Mesodermal cell (in vitro differentiated cells): ENCODE measurements around the gene NIM1K.

Source experiments
- H3K27ac ChIP-seq: 2 replicates; pipeline ENCODE4 v1.7.0; 2013; ENCODE audit warnings: mild to moderate bottlenecking, low read depth, low read length, moderate library complexity; ENCODE audit not compliant: severe bottlenecking
- H3K36me3 ChIP-seq: 2 replicates; pipeline ENCODE4 v1.7.1; 2013; ENCODE audit warnings: mild to moderate bottlenecking, low read length, moderate library complexity; ENCODE audit not compliant: control insufficient read depth, insufficient read depth
- H3K4me1 ChIP-seq: one replicate; pipeline ENCODE4 v1.7.1; 2013; ENCODE audit warnings: mild to moderate bottlenecking, low read length; ENCODE audit not compliant: insufficient read depth, control insufficient read depth, poor library complexity, severe bottlenecking
- H3K4me3 ChIP-seq: 2 replicates; pipeline ENCODE4 v1.7.0; 2013; ENCODE audit warnings: low read length, control low read depth, mild to moderate bottlenecking; ENCODE audit not compliant: insufficient read depth, poor library complexity, severe bottlenecking; ENCODE audit errors: extremely low read depth
- H3K9me3 ChIP-seq: 2 replicates; pipeline ENCODE4 v1.7.1; 2013; ENCODE audit warnings: mild to moderate bottlenecking, low read length, moderate library complexity; ENCODE audit not compliant: control insufficient read depth
- WGBS, 2 experiments: methylation state at CpG; one replicate each; pipeline ENCODE4 v1.1.5; 2013; ENCODE audit warnings: missing lambda C conversion rate in 2 of 2; ENCODE audit not compliant: insufficient coverage in 2 of 2; 5-methylcytosine and 5-hydroxymethylcytosine counted together

NIM1K gene

DNA sequence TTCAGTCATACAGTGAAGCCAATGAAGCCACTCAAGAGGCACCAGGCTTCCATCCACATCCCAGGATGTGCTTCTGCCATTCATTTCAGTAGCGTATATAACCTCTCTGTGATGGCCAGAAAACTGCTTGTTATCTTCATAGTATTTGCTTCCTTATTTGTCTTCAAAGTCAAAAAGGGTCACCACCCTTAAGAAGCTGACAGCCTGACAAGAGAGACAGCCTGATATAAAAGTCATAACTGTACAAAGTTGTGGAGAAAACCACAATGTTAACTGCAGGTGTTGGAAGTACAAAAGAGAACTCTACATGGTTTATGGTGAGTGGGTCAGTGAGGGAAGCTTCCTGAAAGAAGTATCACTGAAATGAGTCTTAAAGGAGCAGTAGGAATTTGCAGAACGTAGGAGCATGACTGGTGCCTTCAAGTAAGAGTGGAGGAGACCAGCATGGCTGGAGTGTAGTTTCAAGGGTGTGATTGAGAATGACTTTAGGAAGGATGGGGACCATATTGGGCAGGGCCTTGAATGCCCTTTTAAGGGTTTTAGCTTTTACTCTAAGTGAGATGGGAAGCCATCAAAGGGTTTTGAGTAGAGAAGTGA is 33.7 kb downstream of the NIM1K start:
- no peaks in the 10 kb centered on the region for H3K4me1 ChIP-seq
- H3K4me3 ChIP-seq = no peak overlapping the region
- H3K36me3 ChIP-seq = no peaks in the 10 kb centered on the region
- 86 to 90% methylated on average over 1 to 2 of the region's 2 CpGs for WGBS, 2 experiments
- H3K9me3 ChIP-seq = no peaks in the 10 kb centered on the region
- H3K27ac ChIP-seq = no peak overlapping the region

DNA sequence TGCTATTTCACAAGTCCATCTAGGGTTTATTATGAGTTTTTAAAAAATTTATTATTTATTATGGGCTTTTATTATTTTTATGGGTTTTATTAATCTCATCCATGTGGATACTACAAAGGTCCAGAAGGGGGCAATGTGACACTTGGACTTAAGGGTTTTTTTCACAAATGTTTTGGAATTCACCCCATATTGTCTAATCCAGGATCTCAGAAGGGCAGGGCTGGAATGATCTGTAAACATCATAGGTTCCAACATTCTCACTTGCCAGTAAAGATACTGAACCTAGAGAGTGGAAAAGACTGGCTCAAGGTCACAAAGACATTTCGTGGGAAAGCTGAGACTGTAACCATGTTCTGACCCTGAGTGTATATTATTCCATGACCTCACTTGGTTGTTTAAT is 35.6 kb downstream of the NIM1K start:
- Histone ChIP-seq H3K4me3 (no peak overlapping the region), H3K27ac (no peak overlapping the region), H3K9me3 (no peaks in the 10 kb centered on the region), H3K36me3 (no peaks in the 10 kb centered on the region), H3K4me1 (no peaks in the 10 kb centered on the region)
- WGBS, 2 experiments = 80 to 83% methylated on average over 1 of the region's 1 CpG

DNA sequence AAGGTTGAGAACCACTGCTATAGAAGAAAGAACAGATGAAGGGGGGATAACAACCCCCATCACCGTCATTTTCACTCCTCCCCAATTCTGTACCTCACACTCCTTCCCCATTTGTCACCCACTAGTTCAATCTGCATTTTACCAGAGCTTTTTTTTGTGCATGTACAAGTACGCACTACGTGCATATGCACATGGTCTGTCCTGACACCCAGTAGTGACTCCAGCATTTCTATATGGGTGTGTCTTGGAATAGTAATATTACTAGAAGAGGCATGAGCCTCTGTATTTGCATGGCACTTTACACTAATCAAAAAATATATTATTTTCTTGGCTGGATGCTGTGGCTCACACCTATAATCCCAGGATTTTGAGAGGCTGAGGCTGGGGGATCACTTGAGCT is 38.7 kb downstream of the NIM1K start:
- Histone ChIP-seq H3K36me3 (no peaks in the 10 kb centered on the region), H3K4me3 (no peak overlapping the region), H3K9me3 (no peaks in the 10 kb centered on the region), H3K27ac (no peak overlapping the region), H3K4me1 (no peaks in the 10 kb centered on the region)
- whole genome bisulfite sequencing, 2 experiments = 80 to 100% methylated on average over 1 of the region's 3 CpGs

DNA sequence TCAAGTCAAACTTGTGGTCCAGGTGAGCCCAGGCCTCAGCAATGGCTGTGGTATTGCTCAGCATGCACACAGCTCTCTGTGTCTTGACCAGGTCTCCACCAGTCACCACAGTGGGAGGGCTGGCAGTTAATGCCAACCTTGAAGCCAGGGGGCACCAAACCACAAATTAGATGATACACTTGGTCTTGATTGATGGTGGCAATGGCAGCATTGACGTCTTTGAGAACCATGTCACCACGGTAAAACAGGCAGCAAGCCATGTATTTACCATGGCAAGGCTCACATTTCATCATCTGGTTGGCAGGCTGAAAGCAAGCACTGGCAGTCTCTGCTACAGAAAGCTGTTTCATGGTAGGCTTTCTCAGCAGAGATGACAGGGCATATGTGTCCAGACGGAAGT is 40.0 kb downstream of the NIM1K start:
- Histone ChIP-seq H3K4me1 (no peaks in the 10 kb centered on the region), H3K9me3 (no peaks in the 10 kb centered on the region), H3K27ac (no peak overlapping the region), H3K4me3 (no peak overlapping the region), H3K36me3 (no peaks in the 10 kb centered on the region)
- 88 to 89% methylated on average over 3 of the region's 3 CpGs for WGBS, 2 experiments

DNA sequence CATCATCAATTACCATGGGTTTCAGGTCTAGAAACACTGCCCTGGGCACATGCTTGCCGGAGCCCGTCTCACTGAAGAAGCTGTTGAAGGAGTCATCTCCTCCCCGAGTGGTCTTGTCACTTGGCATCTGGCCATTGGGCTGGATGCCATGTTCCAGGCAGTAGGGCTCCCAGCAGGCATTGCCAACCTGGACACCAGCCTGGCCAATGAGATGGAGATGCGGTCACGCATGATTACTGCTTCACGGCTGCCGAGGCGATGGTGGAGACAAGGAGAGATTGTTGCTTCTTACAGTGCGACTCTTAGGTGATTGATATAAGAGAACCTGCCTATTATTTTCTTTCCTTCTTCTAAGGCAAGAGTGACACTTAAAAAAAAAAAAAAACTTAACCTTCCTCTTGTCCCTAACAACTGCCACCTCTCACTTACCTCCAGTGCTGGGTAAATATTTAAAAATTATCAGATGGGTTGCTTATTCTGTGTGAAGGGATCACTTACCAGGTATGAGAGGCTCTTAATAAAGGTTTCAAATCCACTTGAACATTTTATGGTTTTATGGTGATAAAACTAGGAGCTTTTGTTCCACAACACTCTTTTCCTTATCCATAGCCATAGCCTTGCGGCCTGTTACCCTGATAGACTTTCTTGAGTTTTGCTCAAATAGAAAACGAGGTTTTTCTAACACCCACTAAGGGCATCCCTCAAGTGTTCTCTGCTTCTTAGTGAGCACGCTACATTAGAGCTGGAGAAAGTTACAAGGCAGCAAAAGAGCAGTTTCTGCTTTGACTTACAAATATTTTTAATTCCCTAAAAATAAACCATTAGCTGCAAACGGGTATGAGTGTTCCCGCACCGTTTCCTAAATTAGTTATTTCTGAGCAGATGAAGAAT is 41.2 kb downstream of the NIM1K start:
- H3K36me3 ChIP-seq = no peaks in the 10 kb centered on the region
- H3K4me3 ChIP-seq = no peak overlapping the region
- H3K27ac ChIP-seq = no peak overlapping the region
- no peaks in the 10 kb centered on the region for H3K9me3 ChIP-seq
- no peaks in the 10 kb centered on the region for H3K4me1 ChIP-seq
- 93 to 98% methylated on average over 8 to 11 of the region's 15 CpGs for WGBS, 2 experiments

DNA sequence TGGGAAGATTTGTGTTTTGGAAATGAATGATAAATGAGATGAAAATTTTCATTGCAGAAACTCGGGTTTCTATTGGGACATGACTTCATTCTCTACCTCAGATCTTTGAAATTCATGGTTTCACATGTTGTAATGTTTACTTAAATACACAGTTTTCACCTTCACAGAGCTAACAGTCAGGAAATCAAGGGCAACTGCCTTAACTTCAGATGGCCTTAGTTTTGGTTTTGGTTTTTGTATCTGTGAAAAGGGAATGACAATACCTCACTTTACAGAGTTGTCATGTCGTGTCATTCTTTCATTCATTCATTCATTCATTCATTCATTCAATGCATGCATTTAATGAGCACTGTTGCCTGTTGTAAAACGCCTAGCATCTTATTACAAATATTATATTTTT is 41.9 kb downstream of the NIM1K start:
- no CpG with 5 or more reads among the region's 3 CpGs for WGBS, 2 experiments
- no peak overlapping the region for H3K27ac ChIP-seq

DNA sequence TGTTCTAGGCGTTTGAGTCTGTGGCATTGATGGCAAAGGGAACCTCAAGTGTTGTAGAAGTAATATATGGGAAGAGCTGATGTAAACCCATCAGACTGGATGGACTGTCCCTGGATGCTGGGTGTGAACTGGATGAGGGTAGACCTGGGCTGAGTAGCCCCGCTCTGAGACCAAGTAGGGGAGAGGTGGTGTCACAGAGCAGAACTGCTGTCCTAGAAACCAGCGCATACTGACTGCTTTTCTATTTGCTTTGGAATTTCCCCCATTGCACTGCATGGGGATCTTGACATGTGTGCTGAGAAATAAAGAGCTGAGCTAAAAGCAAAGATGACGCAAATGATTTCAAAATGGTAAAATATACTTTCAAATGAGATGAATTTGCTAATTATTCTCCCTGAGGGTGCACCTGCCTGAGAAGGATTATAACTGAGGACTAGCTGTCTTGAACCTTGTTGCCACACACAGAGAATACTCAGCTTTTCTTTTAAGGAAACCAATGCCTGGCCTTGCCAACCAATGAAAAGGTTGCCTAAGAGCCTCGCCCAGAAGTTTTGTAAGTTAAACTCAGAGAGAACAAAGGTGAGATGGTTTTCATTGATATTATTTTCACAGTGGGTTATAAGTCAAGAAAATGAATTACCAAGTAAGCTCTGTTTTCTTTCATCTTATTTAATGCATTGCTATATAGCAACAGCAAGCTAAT is 44.8 kb downstream of the NIM1K start:
- H3K4me1 ChIP-seq = no peaks in the 10 kb centered on the region
- no peaks in the 10 kb centered on the region for H3K36me3 ChIP-seq
- no peak overlapping the region for H3K27ac ChIP-seq
- H3K9me3 ChIP-seq = no peaks in the 10 kb centered on the region
- WGBS, 2 experiments = 88 to 89% methylated on average over 3 of the region's 5 CpGs
- H3K4me3 ChIP-seq = no peak overlapping the region

More for the DNA sequence above, 41.9 kb downstream of the NIM1K start:
- H3K36me3 ChIP-seq = no peaks in the 10 kb centered on the region
- H3K4me3 ChIP-seq = no peak overlapping the region
- no peaks in the 10 kb centered on the region for H3K4me1 ChIP-seq
- no peaks in the 10 kb centered on the region for H3K9me3 ChIP-seq

DNA sequence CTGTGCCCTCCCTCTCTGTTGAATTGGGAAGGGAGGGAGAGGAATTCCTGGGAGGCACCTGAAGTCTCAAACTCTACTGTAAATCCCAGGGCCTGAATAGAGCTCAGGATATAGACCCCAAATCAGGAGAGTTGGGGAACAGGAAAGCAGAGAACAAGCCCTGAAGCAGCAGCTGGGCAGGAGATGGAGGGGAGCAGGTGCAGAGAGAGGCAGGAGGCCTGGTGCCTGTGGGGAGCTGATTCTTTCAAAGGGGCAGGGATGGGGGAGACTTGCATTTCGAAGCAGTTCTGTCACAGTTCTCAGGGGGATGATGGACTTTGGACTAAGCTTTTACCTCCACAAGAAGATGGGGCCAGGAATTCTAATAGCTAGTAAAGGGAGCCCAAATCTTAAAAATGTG is 50.2 kb downstream of the NIM1K start:
- Histone ChIP-seq H3K4me3 (no peak overlapping the region), H3K4me1 (no peaks in the 10 kb centered on the region), H3K36me3 (no peaks in the 10 kb centered on the region), H3K27ac (no peak overlapping the region), H3K9me3 (no peaks in the 10 kb centered on the region)
- 20% methylated on average over 1 of the region's 1 CpG; no CpG with 5 or more reads in 1 of the 2 experiments for WGBS, 2 experiments

DNA sequence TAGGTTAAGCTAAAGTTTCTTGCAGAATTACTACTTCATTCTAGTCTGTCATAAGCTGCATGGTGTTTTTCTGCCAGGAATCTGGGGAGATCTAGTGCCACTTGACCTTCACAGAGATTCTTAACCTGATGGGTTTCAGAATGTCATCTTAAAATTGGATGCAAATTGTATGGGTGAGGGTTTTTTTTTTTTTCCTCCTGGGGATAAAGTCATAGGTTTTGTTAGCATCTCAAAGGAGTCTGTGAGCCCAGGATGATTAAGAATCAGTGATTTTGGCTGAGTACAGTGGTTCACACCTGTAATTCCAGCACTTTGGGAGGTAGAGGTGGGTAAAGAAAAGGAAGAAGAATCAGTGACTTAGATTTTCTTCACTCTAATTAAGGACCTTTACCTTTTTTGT is 51.2 kb downstream of the NIM1K start:
- H3K4me1 ChIP-seq = no peaks in the 10 kb centered on the region
- no peak overlapping the region for H3K27ac ChIP-seq
- H3K36me3 ChIP-seq = no peaks in the 10 kb centered on the region
- H3K4me3 ChIP-seq = no peak overlapping the region
- no peaks in the 10 kb centered on the region for H3K9me3 ChIP-seq

DNA sequence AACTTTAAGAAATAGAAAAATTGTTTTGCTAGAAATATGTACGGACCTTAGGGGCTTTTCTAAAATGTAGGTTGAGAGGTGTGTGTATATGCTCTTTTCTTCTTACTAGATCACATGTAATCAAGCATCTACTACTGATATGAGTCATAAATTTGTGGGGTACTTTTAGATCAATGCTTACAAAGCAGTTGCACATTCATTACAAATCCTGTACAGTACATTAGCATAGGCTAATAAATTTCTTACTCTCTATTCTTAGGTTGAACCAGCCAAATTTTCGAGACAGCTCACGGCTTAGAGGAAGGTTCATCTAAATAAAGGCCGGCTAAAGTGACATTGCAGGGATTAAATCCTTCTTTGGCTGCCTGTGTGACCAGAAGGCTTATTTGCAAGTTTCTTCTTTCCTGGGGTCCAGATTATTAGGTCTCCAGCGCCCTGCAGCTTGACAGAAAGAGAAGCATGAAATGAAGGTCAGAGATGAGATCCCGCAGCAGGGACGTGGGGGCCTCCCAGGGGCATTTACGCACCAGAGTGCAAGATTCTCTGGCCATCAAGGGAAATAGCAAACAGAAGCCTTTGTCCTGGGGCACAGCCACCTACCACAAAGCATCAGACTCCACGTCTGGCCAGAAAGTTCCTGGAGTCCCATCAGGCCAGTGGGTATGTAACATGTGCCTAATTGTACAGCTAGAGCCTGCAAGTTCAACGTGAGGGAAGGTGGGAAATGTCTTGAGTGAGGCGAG is 53.0 kb downstream of the NIM1K start:
- H3K27ac ChIP-seq = no peak overlapping the region
- 89 to 94% methylated on average over 7 to 9 of the region's 11 CpGs for WGBS, 2 experiments
- H3K9me3 ChIP-seq = no peaks in the 10 kb centered on the region
- H3K36me3 ChIP-seq = no peaks in the 10 kb centered on the region
- no peak overlapping the region for H3K4me3 ChIP-seq
- H3K4me1 ChIP-seq = no peaks in the 10 kb centered on the region
